Measurements from ENCODE around the gene WWOX.

GRCh38 chr16:79163691-79164387, 1064.4 kb downstream of the WWOX start:
- TF ChIP-seq CTCF (conservative IDR thresholded peaks at IDR 0.05; ENCODE audit: low read depth, low read length) (no peak), BHLHE40 (IDR thresholded peaks at IDR 0.05; ENCODE audit: low read depth, low read length) (no peak), POLR2A (IDR thresholded peaks at IDR 0.05; ENCODE audit: low read depth, low read length) (no peak), USF2 (IDR thresholded peaks at IDR 0.05; ENCODE audit: low read depth, low read length) (no peak), CHD1 (IDR thresholded peaks at IDR 0.05; ENCODE audit: low read depth, low read length) (no peak), MXI1 (IDR thresholded peaks at IDR 0.05; ENCODE audit: borderline replicate concordance, low read depth, low read length) (no peak), RFX5 (IDR thresholded peaks at IDR 0.05; ENCODE audit: low read depth, low read length) (no peak), RAD21 (IDR thresholded peaks at IDR 0.05; ENCODE audit: low read length) (no peak), SMC3 (IDR thresholded peaks at IDR 0.05; ENCODE audit: low read depth, low read length) (no peak)
